Uterus (tissue), 2 donors: Measurements from ENCODE around the gene SHROOM3.

Source experiments
- POLR2A ChIP-seq, 2 donors: fragments of 450-650 bp; IDR thresholded peaks; one replicate each; pipeline ENCODE4 v1.6.1; 2016; ENCODE audit warnings: antibody characterized with exemption in 2 of 2, mild to moderate bottlenecking in 1 of 2, moderate library complexity in 1 of 2
- TF ChIP-seq, protein P1 (sequence below), 4 experiments: fragments of 200-600 bp in 2 of 4; fragments of 450-650 bp in 2 of 4; sonication (generic) in 2 of 4; IDR thresholded peaks; one replicate each; pipeline ENCODE4 v1.5.1; 2016 to 2019; ENCODE audit warnings: antibody characterized with exemption in 4 of 4, mild to moderate bottlenecking in 2 of 4, moderate library complexity in 1 of 4

DNA sequence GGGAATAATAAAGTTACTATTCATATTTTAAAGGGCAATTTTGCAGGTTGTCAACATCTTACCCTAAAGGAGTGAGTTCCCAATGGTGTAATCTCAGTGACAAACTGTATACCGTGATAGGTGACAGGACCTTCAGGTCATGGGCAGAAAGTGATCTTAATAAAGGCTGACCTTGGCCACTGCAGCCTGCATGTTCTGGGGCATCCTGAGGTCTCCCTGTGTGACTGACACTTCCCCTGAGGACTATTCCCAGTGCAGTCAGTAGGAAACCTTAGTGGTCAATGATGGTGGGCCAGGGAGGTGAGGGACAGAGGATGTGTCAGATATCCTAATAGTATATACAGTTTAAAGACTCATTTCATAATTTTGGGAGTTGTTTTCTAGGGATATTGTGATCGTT is 137.2 kb downstream of the SHROOM3 start:
- TF ChIP-seq, protein P1, sequence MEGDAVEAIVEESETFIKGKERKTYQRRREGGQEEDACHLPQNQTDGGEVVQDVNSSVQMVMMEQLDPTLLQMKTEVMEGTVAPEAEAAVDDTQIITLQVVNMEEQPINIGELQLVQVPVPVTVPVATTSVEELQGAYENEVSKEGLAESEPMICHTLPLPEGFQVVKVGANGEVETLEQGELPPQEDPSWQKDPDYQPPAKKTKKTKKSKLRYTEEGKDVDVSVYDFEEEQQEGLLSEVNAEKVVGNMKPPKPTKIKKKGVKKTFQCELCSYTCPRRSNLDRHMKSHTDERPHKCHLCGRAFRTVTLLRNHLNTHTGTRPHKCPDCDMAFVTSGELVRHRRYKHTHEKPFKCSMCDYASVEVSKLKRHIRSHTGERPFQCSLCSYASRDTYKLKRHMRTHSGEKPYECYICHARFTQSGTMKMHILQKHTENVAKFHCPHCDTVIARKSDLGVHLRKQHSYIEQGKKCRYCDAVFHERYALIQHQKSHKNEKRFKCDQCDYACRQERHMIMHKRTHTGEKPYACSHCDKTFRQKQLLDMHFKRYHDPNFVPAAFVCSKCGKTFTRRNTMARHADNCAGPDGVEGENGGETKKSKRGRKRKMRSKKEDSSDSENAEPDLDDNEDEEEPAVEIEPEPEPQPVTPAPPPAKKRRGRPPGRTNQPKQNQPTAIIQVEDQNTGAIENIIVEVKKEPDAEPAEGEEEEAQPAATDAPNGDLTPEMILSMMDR (IDR thresholded peaks at IDR 0.05), result no peak
- TF ChIP-seq POLR2A (IDR thresholded peaks at IDR 0.05), result no peak
